ENCODE data around the gene KCNE3. TPM values are rescaled to one million over a fixed set of nuclear protein-coding genes. Genes with fewer than 3 reads are reported as not detected.
A peak's percentile ranks its signal among the peaks of the same experiment; 100 is the strongest.

KCNE3 gene
- total RNA-seq, 1 donor from 2014 or later: 20.9 TPM

DNA sequence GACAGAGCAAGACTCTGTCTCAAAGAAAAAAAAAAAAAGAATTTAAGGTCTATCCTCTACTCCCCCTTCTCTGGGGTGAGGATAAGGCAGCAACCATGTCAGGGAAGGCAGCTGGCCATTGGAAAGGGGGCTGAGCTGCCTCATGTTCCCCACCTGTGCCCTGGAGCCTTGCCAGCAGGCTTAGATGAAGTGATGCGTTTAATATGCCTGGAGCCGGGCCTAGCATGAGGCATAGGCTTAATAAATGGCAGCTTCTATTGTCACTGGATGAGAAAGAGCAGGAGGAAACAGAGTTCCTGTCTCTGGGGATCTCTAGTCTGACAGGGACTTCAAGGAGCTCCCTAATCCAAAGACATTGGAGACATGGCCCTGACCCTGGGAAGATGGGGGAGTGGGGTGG lies 3.2 kb upstream of the KCNE3 start:
- DNase-seq (no peak), ATAC-seq (no peak)
- no peak overlapping the region for H3K4me3 ChIP-seq
- no peaks in the 10 kb centered on the region for H3K36me3 ChIP-seq
- no peaks in the 10 kb centered on the region for H3K27me3 ChIP-seq
- peaks cover 22% of the 10 kb centered on the region for H3K4me1 ChIP-seq
- intact Hi-C loops (cut with DNase I): no loop called here
- H3K27ac ChIP-seq: no peak overlapping the region
- no peaks in the 10 kb centered on the region for H3K9me3 ChIP-seq
- TF ChIP-seq, protein P1, sequence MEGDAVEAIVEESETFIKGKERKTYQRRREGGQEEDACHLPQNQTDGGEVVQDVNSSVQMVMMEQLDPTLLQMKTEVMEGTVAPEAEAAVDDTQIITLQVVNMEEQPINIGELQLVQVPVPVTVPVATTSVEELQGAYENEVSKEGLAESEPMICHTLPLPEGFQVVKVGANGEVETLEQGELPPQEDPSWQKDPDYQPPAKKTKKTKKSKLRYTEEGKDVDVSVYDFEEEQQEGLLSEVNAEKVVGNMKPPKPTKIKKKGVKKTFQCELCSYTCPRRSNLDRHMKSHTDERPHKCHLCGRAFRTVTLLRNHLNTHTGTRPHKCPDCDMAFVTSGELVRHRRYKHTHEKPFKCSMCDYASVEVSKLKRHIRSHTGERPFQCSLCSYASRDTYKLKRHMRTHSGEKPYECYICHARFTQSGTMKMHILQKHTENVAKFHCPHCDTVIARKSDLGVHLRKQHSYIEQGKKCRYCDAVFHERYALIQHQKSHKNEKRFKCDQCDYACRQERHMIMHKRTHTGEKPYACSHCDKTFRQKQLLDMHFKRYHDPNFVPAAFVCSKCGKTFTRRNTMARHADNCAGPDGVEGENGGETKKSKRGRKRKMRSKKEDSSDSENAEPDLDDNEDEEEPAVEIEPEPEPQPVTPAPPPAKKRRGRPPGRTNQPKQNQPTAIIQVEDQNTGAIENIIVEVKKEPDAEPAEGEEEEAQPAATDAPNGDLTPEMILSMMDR (IDR thresholded peaks at IDR 0.05): no peak

DNA sequence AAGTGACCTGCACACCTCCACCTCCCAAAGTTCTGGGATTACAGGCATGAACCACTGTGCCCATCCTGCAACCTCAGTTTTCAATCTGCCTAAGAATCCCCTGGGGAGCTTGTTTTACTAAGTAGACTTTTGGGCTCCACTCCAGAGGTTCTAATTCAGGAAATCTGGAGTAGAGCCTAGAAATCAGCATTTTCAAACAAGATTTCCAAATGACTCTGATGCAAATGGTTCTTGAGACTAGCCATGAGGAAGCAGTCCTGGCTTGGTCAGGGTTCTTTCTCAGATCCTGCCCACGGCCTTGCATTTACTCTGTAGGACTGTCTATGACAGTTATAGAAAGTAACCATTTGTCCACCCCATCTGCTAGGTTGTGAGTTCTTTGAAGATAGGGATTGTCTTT lies 1.6 kb upstream of the KCNE3 start:
- intact Hi-C loops (cut with DNase I): no loop called here
- no peaks in the 10 kb centered on the region for H3K9me3 ChIP-seq
- H3K36me3 ChIP-seq: no peaks in the 10 kb centered on the region
- TF ChIP-seq, protein P1 (IDR thresholded peaks at IDR 0.05): no peak
- no peaks in the 10 kb centered on the region for H3K27me3 ChIP-seq
- DNase-seq (no peak), ATAC-seq (peak; percentile 4)
- H3K4me1 ChIP-seq: peaks cover 22% of the 10 kb centered on the region
- H3K27ac ChIP-seq: no peak overlapping the region
- no peak overlapping the region for H3K4me3 ChIP-seq

GRCh38 chr11:74468521-74468920 lies 1.2 kb upstream of the KCNE3 start:
- Histone ChIP-seq H3K4me1 (peaks cover 22% of the 10 kb centered on the region), H3K9me3 (no peaks in the 10 kb centered on the region), H3K27ac (no peak overlapping the region), H3K27me3 (no peaks in the 10 kb centered on the region), H3K4me3 (no peak overlapping the region), H3K36me3 (no peaks in the 10 kb centered on the region)
- intact Hi-C loops (cut with DNase I): no loop called here
- TF ChIP-seq, protein P1 (IDR thresholded peaks at IDR 0.05): no peak
- ATAC-seq (no peak), DNase-seq (no peak)

DNA sequence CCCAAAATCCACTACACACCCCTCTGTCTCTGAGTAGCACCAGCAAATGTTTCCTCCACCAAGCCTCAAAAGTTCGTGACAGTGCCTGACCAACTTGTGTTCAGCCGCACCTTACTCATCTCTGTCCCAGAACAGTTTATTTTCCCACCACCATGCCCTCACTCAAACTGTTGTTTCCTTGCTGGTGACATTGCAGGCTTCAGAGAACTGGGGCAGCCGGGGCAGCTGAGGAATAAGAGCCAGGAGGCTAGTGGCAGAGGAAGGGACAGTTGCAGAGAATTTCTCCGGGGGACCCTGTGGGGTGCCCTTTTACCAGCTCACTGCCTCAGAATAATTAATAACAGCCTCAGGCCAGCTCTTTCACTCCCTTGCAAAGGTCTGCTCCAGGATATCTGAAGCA lies 709 bp upstream of the KCNE3 start:
- no peaks in the 10 kb centered on the region for H3K27me3 ChIP-seq
- no peak overlapping the region for H3K4me3 ChIP-seq
- H3K9me3 ChIP-seq: no peaks in the 10 kb centered on the region
- intact Hi-C loops (cut with DNase I): no loop called here
- H3K36me3 ChIP-seq: no peaks in the 10 kb centered on the region
- H3K27ac ChIP-seq: peak overlapping the region; percentile 69
- TF ChIP-seq, protein P1 (IDR thresholded peaks at IDR 0.05): no peak
- DNase-seq: no peak
- peaks cover 22% of the 10 kb centered on the region for H3K4me1 ChIP-seq
- ATAC-seq: no peak

GRCh38 chr11:74465291-74465708 lies 2.0 kb downstream of the KCNE3 start:
- Histone ChIP-seq H3K36me3 (no peaks in the 10 kb centered on the region), H3K4me1 (peaks cover 37% of the 10 kb centered on the region), H3K4me3 (no peak overlapping the region), H3K27ac (no peak overlapping the region), H3K9me3 (no peaks in the 10 kb centered on the region), H3K27me3 (no peaks in the 10 kb centered on the region)
- no peak for DNase-seq
- TF ChIP-seq, protein P1 (IDR thresholded peaks at IDR 0.05): no peak
- intact Hi-C loops (cut with DNase I): no loop called here
- peak; percentile 11 for ATAC-seq

GRCh38 chr11:74464746-74465145 lies 2.6 kb downstream of the KCNE3 start:
- peaks cover 42% of the 10 kb centered on the region for H3K4me1 ChIP-seq
- intact Hi-C loops (cut with DNase I): no loop called here
- no peak for ATAC-seq

More at GRCh38 chr11:74464746-74465145, 2.6 kb downstream of the KCNE3 start:
- H3K36me3 ChIP-seq: no peaks in the 10 kb centered on the region
- H3K27me3 ChIP-seq: no peaks in the 10 kb centered on the region
- TF ChIP-seq, protein P1 (IDR thresholded peaks at IDR 0.05): no peak
- DNase-seq: no peak
- H3K27ac ChIP-seq: no peak overlapping the region
- H3K4me3 ChIP-seq: no peak overlapping the region
- no peaks in the 10 kb centered on the region for H3K9me3 ChIP-seq

Measured in upper lobe of right lung (tissue), 1 donor.